ENCODE data around the gene PRR13.
"Not testable (repeated sequence)": the region's sequence is repeated elsewhere in the genome, so short reads cannot be mapped to it uniquely, and the experiment has no call there.

PRR13 gene

GRCh38 chr12:53441040-53441833, at the start of gene PRR13:
Gene PRR13, plus strand, starts transcription at chr12:53441734. Its CDS starts 981 bp downstream, at chr12:53442715.
- Mint-ChIP-seq H3K27me3 (no peaks in the 10 kb centered on the region), H3K36me3 (peaks cover 40% of the 10 kb centered on the region), H3K4me3 (peak within 1 kb of the TSS; percentile 92), H3K27ac (peak within 1 kb of the TSS; percentile 90), H3K9me3 (no peaks in the 10 kb centered on the region), H3K4me1 (peaks cover 42% of the 10 kb centered on the region)
- peak; percentile 100 for ATAC-seq

- no peak overlapping the region for H3K4me3 Mint-ChIP-seq
Observed at GRCh38 chr12:53399896-53400295, 41.6 kb upstream of the PRR13 start.

GRCh38 chr12:53402351-53402750, 39.2 kb upstream of the PRR13 start:
- not testable (repeated sequence) for H3K4me1 Mint-ChIP-seq, H3K27ac Mint-ChIP-seq, H3K4me3 Mint-ChIP-seq, H3K27me3 Mint-ChIP-seq, H3K9me3 Mint-ChIP-seq, ATAC-seq
- H3K36me3 Mint-ChIP-seq, result peaks cover 20% of the 10 kb centered on the region

More at GRCh38 chr12:53399896-53400295, 41.6 kb upstream of the PRR13 start:
- H3K9me3 Mint-ChIP-seq, result no peaks in the 10 kb centered on the region
- H3K36me3 Mint-ChIP-seq, result peaks cover 14% of the 10 kb centered on the region
- ATAC-seq, result no peak
- H3K27me3 Mint-ChIP-seq, result no peaks in the 10 kb centered on the region
- no peak overlapping the region for H3K27ac Mint-ChIP-seq
- peaks cover 4% of the 10 kb centered on the region for H3K4me1 Mint-ChIP-seq

GRCh38 chr12:53402871-53403270, 38.7 kb upstream of the PRR13 start:
- Mint-ChIP-seq H3K4me1 (no peaks in the 10 kb centered on the region), H3K27me3 (no peaks in the 10 kb centered on the region), H3K36me3 (peaks cover 20% of the 10 kb centered on the region), H3K4me3 (no peak overlapping the region), H3K9me3 (no peaks in the 10 kb centered on the region), H3K27ac (no peak overlapping the region)
- ATAC-seq, result no peak

- Mint-ChIP-seq H3K27me3 (no peaks in the 10 kb centered on the region), H3K36me3 (peaks cover 49% of the 10 kb centered on the region), H3K4me1 (peaks cover 20% of the 10 kb centered on the region), H3K27ac (no peak overlapping the region), H3K4me3 (no peak overlapping the region), H3K9me3 (no peaks in the 10 kb centered on the region)
- ATAC-seq, result no peak
Observed at GRCh38 chr12:53410951-53411350, 30.6 kb upstream of the PRR13 start.

GRCh38 chr12:53413485-53414204, 27.9 kb upstream of the PRR13 start:
- H3K4me3 Mint-ChIP-seq, result no peak overlapping the region
- H3K36me3 Mint-ChIP-seq, result peaks cover 47% of the 10 kb centered on the region
- ATAC-seq, result no peak
- no peak overlapping the region for H3K27ac Mint-ChIP-seq
- H3K4me1 Mint-ChIP-seq, result peaks cover 43% of the 10 kb centered on the region
- H3K9me3 Mint-ChIP-seq, result no peaks in the 10 kb centered on the region
- H3K27me3 Mint-ChIP-seq, result no peaks in the 10 kb centered on the region

GRCh38 chr12:53414756-53415417, 26.6 kb upstream of the PRR13 start:
- H3K27ac Mint-ChIP-seq, result no peak overlapping the region
- peaks cover 36% of the 10 kb centered on the region for H3K36me3 Mint-ChIP-seq
- H3K27me3 Mint-ChIP-seq, result no peaks in the 10 kb centered on the region
- peaks cover 56% of the 10 kb centered on the region for H3K4me1 Mint-ChIP-seq
- no peak overlapping the region for H3K4me3 Mint-ChIP-seq
- ATAC-seq, result no peak
- H3K9me3 Mint-ChIP-seq, result no peaks in the 10 kb centered on the region

GRCh38 chr12:53415752-53416389, 25.7 kb upstream of the PRR13 start:
- H3K27me3 Mint-ChIP-seq, H3K9me3 Mint-ChIP-seq, ATAC-seq, H3K4me3 Mint-ChIP-seq: not testable (repeated sequence)
- peaks cover 59% of the 10 kb centered on the region for H3K4me1 Mint-ChIP-seq
- peak overlapping the region; percentile 58 for H3K27ac Mint-ChIP-seq
- peaks cover 27% of the 10 kb centered on the region for H3K36me3 Mint-ChIP-seq

GRCh38 chr12:53417291-53417816, 24.2 kb upstream of the PRR13 start:
- peak overlapping the region; percentile 57 for H3K4me3 Mint-ChIP-seq
- peak; percentile 60 for ATAC-seq
- peaks cover 13% of the 10 kb centered on the region for H3K36me3 Mint-ChIP-seq
- H3K27me3 Mint-ChIP-seq, H3K9me3 Mint-ChIP-seq: not testable (repeated sequence)
- H3K4me1 Mint-ChIP-seq, result peaks cover 61% of the 10 kb centered on the region
- H3K27ac Mint-ChIP-seq, result peak overlapping the region; percentile 84

GRCh38 chr12:53418221-53418620, 23.3 kb upstream of the PRR13 start:
- H3K4me1 Mint-ChIP-seq, result peaks cover 54% of the 10 kb centered on the region
- peak overlapping the region; percentile 84 for H3K27ac Mint-ChIP-seq
- no peaks in the 10 kb centered on the region for H3K27me3 Mint-ChIP-seq
- H3K4me3 Mint-ChIP-seq, result no peak overlapping the region
- H3K36me3 Mint-ChIP-seq, result peaks cover 8% of the 10 kb centered on the region
- no peak for ATAC-seq
- H3K9me3 Mint-ChIP-seq, result no peaks in the 10 kb centered on the region

- Mint-ChIP-seq H3K36me3 (peaks cover 8% of the 10 kb centered on the region), H3K4me3 (no peak overlapping the region), H3K4me1 (peaks cover 54% of the 10 kb centered on the region), H3K27ac (peak overlapping the region; percentile 2), H3K9me3 (no peaks in the 10 kb centered on the region), H3K27me3 (no peaks in the 10 kb centered on the region)
- no peak for ATAC-seq
Observed at GRCh38 chr12:53419756-53420155, 21.8 kb upstream of the PRR13 start.

GRCh38 chr12:53422247-53422646, 19.3 kb upstream of the PRR13 start:
- H3K27me3 Mint-ChIP-seq, H3K36me3 Mint-ChIP-seq, H3K9me3 Mint-ChIP-seq, ATAC-seq, H3K27ac Mint-ChIP-seq, H3K4me3 Mint-ChIP-seq: not testable (repeated sequence)
- peaks cover 39% of the 10 kb centered on the region for H3K4me1 Mint-ChIP-seq

- no peak for ATAC-seq
- H3K36me3 Mint-ChIP-seq, result no peaks in the 10 kb centered on the region
- H3K27me3 Mint-ChIP-seq, result no peaks in the 10 kb centered on the region
- H3K9me3 Mint-ChIP-seq, result no peaks in the 10 kb centered on the region
- H3K27ac Mint-ChIP-seq, result no peak within 1 kb of the TSS
- no peak within 1 kb of the TSS for H3K4me3 Mint-ChIP-seq
- H3K4me1 Mint-ChIP-seq, result peaks cover 26% of the 10 kb centered on the region
Observed at GRCh38 chr12:53423597-53423996, 17.9 kb upstream of the PRR13 start, which contains the start of gene AMHR2. Gene AMHR2, plus strand, starts transcription at chr12:53423855. Its CDS starts 80 bp downstream, at chr12:53423935.

GRCh38 chr12:53424626-53425514, 16.7 kb upstream of the PRR13 start:
- no peak for ATAC-seq
- H3K27me3 Mint-ChIP-seq, result no peaks in the 10 kb centered on the region
- no peak overlapping the region for H3K4me3 Mint-ChIP-seq
- H3K36me3 Mint-ChIP-seq, result no peaks in the 10 kb centered on the region
- no peaks in the 10 kb centered on the region for H3K9me3 Mint-ChIP-seq
- no peak overlapping the region for H3K27ac Mint-ChIP-seq
- H3K4me1 Mint-ChIP-seq, result peaks cover 13% of the 10 kb centered on the region
